HG02973 (cell line): ENCODE data around the gene EIF4ENIF1.
"Not testable (repeated sequence)": the region's sequence is repeated elsewhere in the genome, so short reads cannot be mapped to it uniquely, and the experiment has no call there.

ENCODE experiments used
- ATAC-seq: cut with Tn5 transposase; IDR thresholded peaks from one replicate; pipeline ENCODE4 v1.9.1; 2021; ENCODE audit warnings: moderate library complexity; ENCODE audit not compliant: unreplicated experiment

The EIF4ENIF1 gene

DNA sequence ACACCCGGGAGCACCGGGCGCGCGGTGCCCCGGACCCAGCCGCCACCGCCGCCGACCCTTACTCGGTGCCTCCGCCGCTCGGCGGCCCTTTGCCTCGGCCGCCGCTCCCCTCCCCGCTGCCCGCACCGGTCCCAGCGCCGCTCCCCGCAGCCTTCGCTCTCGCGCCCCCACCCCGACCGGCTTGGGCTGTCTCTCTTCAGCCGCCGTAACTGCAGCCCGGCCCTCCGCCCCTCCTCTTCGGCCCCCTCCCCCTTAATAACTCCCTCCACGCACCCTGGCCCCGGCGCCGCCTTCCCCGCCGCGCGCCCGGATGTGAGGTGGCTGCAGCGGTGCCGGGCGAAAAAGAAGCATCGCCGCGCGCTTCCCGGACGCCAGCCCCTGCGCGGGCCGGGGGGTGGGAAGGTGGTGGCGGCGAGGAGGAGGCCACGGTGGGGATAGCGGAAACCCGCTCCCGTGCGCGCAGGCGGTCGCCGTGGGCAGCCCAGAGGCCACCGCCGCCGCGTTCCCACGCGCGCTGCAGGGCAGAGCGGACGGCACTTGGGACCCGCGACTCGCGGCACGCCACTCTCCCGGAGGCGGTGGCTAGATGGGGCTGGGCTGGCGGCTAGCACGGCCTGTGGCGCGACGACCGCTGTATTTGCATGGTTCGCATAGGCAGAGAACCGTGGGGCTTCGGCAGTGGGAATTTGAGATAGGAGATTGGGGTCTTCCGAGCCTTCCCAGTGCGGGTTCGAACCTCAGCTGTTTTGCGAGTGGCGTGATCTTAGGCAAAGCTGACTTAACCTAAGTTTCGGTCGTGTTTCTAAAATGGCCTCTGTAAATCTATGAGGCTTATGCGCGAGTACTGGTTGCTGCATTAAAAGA, at the start of gene EIF4ENIF1:
Gene EIF4ENIF1, minus strand, starts transcription at position 211 of the 864 bp plus-strand sequence. CDS start 1,124 bp downstream, outside the sequence.
- peak; percentile 32 for ATAC-seq

- no peak for ATAC-seq
These were observed 49.2 kb upstream of the EIF4ENIF1 start for GRCh38 chr22:31538815-31539214.

DNA sequence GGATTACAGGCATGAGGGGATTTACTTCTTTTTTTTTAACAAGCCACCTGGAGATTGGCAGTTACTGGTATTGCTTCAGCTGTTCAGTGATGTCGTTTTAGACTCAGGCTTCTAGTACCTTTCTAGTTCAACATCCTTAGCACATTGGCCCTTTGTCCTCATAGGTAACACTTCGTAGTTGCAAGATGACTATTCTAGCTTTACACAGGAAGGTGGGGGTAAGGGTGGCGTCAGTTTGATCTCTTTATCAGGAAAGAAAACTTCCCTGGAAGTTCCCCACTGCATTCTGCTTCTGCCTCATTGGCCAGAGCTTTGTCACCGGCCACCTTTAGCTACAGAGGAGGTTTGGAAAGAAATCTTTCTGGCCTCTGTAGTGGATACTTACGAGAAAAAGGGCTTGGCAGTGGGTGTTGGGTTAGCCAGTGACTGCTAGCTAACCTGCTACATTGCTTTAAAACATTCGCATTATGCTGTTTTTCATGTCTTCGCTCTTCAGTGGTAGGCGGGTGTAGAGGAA, 47.4 kb upstream of the EIF4ENIF1 start:
- ATAC-seq, result peak; percentile 50

- no peak for ATAC-seq
These were observed 43.7 kb upstream of the EIF4ENIF1 start for GRCh38 chr22:31533374-31533773.

DNA sequence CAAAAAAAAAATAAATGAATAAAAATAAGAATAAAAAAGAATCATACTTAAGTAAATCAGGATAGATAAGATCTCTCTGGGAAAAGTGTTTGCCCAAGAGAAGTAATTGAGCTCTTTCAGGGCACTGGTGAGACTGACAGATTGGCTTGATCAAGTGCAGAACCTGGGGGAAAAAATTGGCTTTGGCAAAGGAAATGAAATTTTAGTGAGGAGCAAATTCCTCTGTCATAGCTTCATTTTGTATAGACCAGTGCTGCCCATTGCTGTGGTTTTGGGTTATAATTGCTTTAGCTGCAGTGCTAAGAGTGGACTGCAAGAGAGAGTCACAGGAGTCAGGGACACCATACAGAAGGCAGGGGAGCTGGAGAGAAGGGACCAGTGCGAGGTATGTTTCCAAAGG, 42.4 kb upstream of the EIF4ENIF1 start:
- no peak for ATAC-seq

DNA sequence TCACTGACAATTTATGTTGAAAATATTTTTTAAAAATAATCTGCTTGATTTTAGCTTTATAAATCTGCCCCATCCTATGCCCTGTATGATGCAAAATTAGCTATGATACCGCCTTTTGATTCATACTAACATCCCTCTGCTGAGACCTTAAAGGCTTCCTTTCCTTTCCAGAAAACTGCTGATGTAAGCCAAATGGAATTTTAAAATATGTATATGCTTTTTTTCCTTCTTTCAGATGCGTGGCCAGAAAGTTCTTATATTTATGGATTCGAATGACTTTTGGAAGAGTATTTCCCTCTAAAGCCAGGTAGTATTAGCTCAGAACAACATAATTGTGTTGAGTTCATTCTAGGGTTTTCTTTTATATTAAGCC, 41.2 kb upstream of the EIF4ENIF1 start:
- ATAC-seq, result no peak

GRCh38 chr22:31526270-31526669, 36.6 kb upstream of the EIF4ENIF1 start:
- ATAC-seq, result no peak

DNA sequence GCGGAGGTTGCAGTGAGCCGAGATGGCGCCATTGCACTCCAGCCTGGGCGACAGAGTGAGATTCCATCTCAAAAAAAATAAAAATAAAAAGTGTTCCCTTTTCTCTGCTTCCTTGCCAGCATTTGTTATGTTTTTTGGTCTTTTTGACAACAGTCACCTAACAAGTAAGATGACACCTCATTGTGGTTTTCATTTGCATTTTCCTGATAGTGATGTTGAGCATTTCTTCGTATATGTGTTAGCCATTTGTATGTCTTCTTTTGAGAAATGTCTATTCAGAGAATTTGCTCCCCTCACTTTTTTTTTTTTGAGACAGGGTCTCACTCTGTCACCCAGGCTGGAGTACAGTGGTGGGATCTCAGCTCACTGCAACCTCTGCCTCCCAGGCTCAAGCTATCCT, 34.5 kb upstream of the EIF4ENIF1 start:
- ATAC-seq, result not testable (repeated sequence)

DNA sequence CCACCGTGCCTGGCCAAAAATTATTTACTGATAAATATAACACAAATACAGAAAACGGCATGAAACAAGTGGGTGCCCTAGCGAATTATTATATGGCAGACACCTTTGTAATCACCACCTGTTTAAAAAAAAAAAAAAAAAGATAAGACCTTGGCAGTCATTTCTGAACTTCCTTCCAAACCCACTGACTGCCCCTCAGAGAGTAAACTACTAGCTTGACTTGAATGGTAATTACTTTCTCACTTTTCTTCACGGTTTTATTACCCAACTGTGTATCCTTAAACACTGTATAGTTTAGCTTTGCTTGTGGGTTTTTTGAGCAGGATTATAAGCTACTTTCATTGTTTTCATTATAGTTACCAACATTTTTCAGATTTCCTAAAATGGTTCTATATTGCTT, 30.4 kb upstream of the EIF4ENIF1 start:
- ATAC-seq, result no peak

DNA sequence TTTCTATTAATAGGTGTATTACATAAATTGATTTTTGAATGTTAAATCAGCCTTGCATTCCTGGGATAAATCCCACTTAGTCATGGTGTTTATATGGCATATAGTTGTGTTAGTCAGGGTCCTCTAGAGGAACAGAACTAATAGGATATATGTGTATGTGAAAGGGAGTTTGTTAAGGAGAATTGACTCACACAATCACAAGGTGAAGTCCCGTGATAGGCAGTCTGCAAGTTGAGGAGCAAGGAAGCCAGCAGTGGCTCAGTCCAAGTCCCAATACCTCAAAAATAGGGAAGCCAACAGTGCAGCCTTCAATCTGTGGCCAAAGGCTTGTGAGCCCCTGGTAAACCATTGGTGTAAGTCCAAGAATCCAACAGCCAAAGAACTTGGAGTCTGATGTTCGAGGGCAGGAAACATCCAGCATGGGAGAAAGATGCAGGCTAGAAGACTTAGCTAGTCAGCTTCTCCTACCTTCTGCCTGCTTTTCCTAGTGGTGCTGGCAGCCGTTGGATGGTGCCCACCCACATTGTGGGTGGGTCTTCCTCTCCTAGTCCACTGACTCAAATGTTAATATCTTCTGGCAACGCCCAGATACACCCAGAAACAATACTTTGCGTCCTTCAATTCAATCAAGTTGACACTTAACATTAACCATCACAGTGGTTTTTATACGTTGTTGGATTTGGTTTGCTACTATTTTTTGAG, 19.6 kb upstream of the EIF4ENIF1 start:
- no peak for ATAC-seq

DNA sequence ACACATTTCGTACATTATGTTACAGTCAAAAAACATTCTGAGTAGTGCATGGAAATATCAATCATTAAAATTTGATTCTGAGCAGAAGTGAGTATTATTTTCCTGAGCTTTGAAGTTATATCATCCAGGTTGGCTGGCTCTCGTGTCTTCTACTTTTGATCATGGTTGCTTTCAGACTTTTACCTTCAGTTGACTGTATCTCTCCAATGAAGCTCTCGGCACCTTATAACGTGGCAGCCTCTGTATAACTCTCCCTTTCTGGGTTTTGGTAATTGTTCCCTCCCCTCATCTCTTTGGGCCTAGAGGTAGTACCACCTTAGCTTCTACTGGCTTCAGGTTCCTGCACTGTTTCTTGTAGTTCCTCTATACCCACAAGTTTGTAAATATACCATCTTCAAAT, 18.9 kb upstream of the EIF4ENIF1 start:
- no peak for ATAC-seq

DNA sequence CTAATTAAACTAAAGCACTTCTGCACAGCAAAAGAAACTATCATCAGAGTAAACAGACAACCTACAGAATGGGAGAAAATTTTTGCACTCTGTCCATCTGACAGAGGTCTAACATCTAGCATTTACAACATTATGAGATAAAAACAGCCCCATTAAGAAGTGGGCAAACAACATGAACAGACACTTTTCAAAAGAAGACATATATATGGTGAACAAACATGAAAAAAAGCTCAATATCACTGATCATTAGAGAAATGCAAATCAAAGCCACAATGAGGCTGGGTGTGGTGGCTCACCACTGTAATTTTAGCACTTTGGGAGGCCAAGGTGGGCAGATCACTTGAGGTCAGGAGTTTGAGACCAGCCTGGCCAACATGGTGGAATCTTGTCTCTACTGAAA, 17.9 kb upstream of the EIF4ENIF1 start:
- not testable (repeated sequence) for ATAC-seq

- no peak for ATAC-seq
These were observed 14.6 kb upstream of the EIF4ENIF1 start for GRCh38 chr22:31504282-31504681.

- no peak for ATAC-seq
These were observed 13.7 kb upstream of the EIF4ENIF1 start for GRCh38 chr22:31503211-31503964.

- ATAC-seq, result no peak
These were observed 12.1 kb upstream of the EIF4ENIF1 start for GRCh38 chr22:31501738-31502137.

GRCh38 chr22:31497148-31497938, 7.7 kb upstream of the EIF4ENIF1 start:
- ATAC-seq, result no peak

DNA sequence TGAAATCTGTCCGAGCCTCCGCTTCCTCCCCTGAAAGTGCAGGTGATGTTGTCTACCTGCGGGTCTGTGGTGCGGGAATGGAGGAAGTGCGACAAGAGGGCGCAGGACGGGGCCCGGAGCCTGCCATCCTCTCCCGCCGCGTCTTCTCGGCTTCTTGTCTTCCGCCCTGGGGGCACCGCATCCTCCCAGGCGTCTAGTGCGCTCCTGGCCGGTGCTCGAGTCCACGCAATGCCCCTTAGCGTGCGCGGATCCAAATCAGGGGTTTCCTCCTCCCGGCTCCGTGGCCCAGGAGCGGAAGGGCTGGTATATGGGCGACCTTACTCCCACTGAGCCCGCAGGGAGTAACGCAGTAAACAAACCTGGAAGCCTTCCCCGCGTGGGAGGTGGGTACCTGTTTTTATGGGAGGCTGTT, 7.1 kb upstream of the EIF4ENIF1 start:
- ATAC-seq, result peak; percentile 3

- peak; percentile 58 for ATAC-seq
These were observed 6.5 kb upstream of the EIF4ENIF1 start, which contains the start of gene SFI1 for GRCh38 chr22:31496007-31496734. Gene SFI1, plus strand, starts transcription at chr22:31496536. Its CDS starts 11,749 bp downstream, at chr22:31508285.

DNA sequence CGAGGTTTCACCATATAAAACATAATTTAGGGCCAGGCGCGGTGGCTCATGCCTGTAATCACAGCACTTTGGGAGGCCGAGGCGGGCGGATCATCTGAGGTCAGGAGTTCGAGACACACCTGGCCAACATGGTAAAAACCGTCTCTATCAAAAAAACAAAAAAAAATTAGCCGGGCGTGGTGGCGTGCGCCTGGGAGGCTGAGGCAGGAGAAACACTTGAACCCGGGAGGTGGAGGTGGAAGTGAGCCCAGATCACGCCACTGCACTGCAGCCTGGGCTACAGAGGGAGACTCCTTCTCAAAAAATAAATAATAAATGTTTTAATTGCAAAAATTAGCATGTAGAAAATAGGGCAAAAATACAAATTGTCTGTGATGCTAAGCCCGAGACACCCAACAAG, 5.7 kb upstream of the EIF4ENIF1 start:
- ATAC-seq, result no peak

- not testable (repeated sequence) for ATAC-seq
These were observed 3.7 kb upstream of the EIF4ENIF1 start for GRCh38 chr22:31493355-31493754.
